A673 (cell line): Measurements from ENCODE around the gene PRKG1. TPM values are rescaled to one million over a fixed set of nuclear protein-coding genes. Genes with fewer than 3 reads are reported as not detected.

Experiments used
- BruUV-seq: library from RNA; stranded (reverse); fragments of 400-500 nt; replicated peaks from 2 replicates; lab custom pipeline; 2021; lab: Mats Ljungman, UMichigan
- CTCF ChIA-PET: fragments of 300-600 bp; sonication (Branson Sonifier 250); formaldehyde crosslinking; loops from one replicate; lab custom pipeline; 2022; ENCODE audit warnings: antibody characterized with exemption; lab: Charles Lee
- POLR2A ChIA-PET: fragments of 300-600 bp; sonication (Branson Sonifier 250); formaldehyde crosslinking; loops from one replicate; lab custom pipeline; 2022; ENCODE audit warnings: antibody characterized with exemption; ENCODE audit not compliant: low non-redundant PET; lab: Charles Lee
- DNase-seq: peaks from one replicate; pipeline ENCODE4 v3.0.0-alpha.2; 2015; ENCODE audit warnings: low spot score
- H3K27ac ChIP-seq: fragments of 200-600 bp; sonication (generic); 2 replicates; pipeline ENCODE4 v1.5.1; 2016; ENCODE audit warnings: mixed run types, low read depth, mild to moderate bottlenecking, mixed read lengths, antibody characterized with exemption, low read length; ENCODE audit not compliant: poor library complexity, severe bottlenecking
- H3K27me3 ChIP-seq: fragments of 200-600 bp; sonication (generic); replicated peaks from 2 replicates; pipeline ENCODE4 v1.6.1; 2017; ENCODE audit warnings: mixed run types, low read depth, mild to moderate bottlenecking, mixed read lengths, antibody characterized with exemption, low read length; ENCODE audit not compliant: insufficient read depth, poor library complexity
- H3K36me3 ChIP-seq: fragments of 200-600 bp; sonication (generic); 2 replicates; pipeline ENCODE4 v1.6.1; 2016; ENCODE audit warnings: mixed run types, mild to moderate bottlenecking, mixed read lengths, antibody characterized with exemption, low read length; ENCODE audit not compliant: insufficient read depth, poor library complexity, severe bottlenecking
- H3K4me1 ChIP-seq: fragments of 200-600 bp; sonication (generic); 2 replicates; pipeline ENCODE4 v1.6.1; 2017; ENCODE audit warnings: mixed run types, mild to moderate bottlenecking, mixed read lengths, antibody characterized with exemption, low read length; ENCODE audit not compliant: insufficient read depth, poor library complexity, severe bottlenecking
- H3K4me3 ChIP-seq: fragments of 200-600 bp; sonication (generic); 2 replicates; pipeline ENCODE4 v1.5.1; 2016; ENCODE audit warnings: low read depth, mixed run types, mild to moderate bottlenecking, mixed read lengths, low read length; ENCODE audit not compliant: poor library complexity, severe bottlenecking
- H3K9me3 ChIP-seq: fragments of 200-600 bp; sonication (generic); 2 replicates; pipeline ENCODE4 v1.6.1; 2016; ENCODE audit warnings: mixed run types, low read depth, mild to moderate bottlenecking, mixed read lengths, antibody characterized with exemption, low read length; ENCODE audit not compliant: poor library complexity, severe bottlenecking
- EZH2 ChIP-seq: fragments of 200-600 bp; sonication (generic); IDR thresholded peaks from 2 replicates; pipeline ENCODE4 v1.6.1; 2017; ENCODE audit warnings: borderline replicate concordance, low read depth, mild to moderate bottlenecking, mixed read lengths, antibody characterized with exemption, low read length; ENCODE audit not compliant: poor library complexity, severe bottlenecking
- intact Hi-C: fragments of 100-400 bp; cut with micrococcal nuclease; formaldehyde crosslinking; loops from one replicate; pipeline ENCODE4 v1.10.0; 2022; ENCODE audit not compliant: unreplicated experiment
- total RNA-seq: library from RNA; stranded (reverse); gene quantifications from 2 replicates; pipeline ENCODE4 v1.2.3, GENCODE V29; 2021
- TF ChIP-seq, protein P1 (sequence below): fragments of 300-800, 200-600 bp; sonication (generic); conservative IDR thresholded peaks from 2 replicates; pipeline ENCODE4 v1.5.1; 2017; ENCODE audit warnings: low read depth, mild to moderate bottlenecking, antibody characterized with exemption, low read length, moderate library complexity, mixed read lengths

The PRKG1 gene
- total RNA-seq, 1 experiment from 2014 or later, result 0.58 TPM

DNA sequence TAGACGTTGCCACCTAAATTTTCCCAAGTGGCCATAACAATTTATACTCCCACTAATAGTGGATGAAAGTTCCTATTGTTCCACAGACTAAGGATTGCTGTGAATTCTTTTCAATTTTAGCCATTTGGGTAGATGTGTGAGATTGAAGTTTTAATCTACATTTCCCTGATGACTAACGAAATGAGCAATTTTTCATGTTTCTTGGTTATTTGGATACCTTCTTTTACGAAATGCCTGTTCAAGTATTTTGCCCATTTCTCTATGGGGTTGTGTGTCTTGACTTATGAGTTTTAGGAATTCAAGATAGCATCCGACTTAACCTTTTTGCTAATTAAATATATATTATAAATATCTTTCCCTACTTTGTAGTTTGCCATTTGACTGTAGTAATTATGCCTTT, 16.4 kb upstream of the PRKG1 start:
- no peak for TF ChIP-seq EZH2
- TF ChIP-seq, protein P1, sequence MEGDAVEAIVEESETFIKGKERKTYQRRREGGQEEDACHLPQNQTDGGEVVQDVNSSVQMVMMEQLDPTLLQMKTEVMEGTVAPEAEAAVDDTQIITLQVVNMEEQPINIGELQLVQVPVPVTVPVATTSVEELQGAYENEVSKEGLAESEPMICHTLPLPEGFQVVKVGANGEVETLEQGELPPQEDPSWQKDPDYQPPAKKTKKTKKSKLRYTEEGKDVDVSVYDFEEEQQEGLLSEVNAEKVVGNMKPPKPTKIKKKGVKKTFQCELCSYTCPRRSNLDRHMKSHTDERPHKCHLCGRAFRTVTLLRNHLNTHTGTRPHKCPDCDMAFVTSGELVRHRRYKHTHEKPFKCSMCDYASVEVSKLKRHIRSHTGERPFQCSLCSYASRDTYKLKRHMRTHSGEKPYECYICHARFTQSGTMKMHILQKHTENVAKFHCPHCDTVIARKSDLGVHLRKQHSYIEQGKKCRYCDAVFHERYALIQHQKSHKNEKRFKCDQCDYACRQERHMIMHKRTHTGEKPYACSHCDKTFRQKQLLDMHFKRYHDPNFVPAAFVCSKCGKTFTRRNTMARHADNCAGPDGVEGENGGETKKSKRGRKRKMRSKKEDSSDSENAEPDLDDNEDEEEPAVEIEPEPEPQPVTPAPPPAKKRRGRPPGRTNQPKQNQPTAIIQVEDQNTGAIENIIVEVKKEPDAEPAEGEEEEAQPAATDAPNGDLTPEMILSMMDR, result no peak
- BruUV-seq, result no TSS peak
- Histone ChIP-seq H3K27me3 (no peaks in the 10 kb centered on the region), H3K4me1 (no peaks in the 10 kb centered on the region), H3K4me3 (no peak overlapping the region), H3K36me3 (no peaks in the 10 kb centered on the region), H3K9me3 (no peaks in the 10 kb centered on the region), H3K27ac (no peak overlapping the region)
- ChIA-PET POLR2A (no interaction called here), CTCF (no interaction called here)
- no peak for DNase-seq
- intact Hi-C loops, result no loop called here

DNA sequence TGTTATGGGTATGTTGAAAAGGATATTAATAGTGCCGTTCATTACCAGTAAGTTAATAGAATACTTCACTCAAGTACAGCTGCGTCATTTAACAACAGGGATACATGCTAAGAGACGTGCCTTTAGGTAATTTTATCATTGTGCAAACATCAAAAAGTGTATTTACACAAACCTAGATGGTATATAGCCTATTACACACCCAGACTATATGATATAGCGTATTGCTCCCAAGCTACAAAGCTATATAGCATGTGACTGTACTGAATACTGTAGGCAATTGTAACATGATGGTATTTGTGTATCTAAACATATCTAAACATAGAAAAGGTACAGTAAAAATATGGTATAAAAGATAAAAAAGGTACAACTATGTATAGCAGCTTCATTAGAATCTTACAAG, 11.1 kb upstream of the PRKG1 start:
- H3K27me3 ChIP-seq, result peaks cover 5% of the 10 kb centered on the region
- BruUV-seq, result no TSS peak
- no peak for TF ChIP-seq EZH2
- TF ChIP-seq, protein P1, result no peak
- H3K4me1 ChIP-seq, result no peaks in the 10 kb centered on the region
- CTCF ChIA-PET, result no interaction called here
- H3K4me3 ChIP-seq, result no peak overlapping the region
- H3K27ac ChIP-seq, result no peak overlapping the region
- no peaks in the 10 kb centered on the region for H3K36me3 ChIP-seq
- no peak for DNase-seq
- POLR2A ChIA-PET, result no interaction called here
- intact Hi-C loops, result loop anchor here (1.0 to 10.0 kb wide), 3 partner anchors 359 to 942 kb away; no protein-coding TSS in a partner anchor
- H3K9me3 ChIP-seq, result no peaks in the 10 kb centered on the region

DNA sequence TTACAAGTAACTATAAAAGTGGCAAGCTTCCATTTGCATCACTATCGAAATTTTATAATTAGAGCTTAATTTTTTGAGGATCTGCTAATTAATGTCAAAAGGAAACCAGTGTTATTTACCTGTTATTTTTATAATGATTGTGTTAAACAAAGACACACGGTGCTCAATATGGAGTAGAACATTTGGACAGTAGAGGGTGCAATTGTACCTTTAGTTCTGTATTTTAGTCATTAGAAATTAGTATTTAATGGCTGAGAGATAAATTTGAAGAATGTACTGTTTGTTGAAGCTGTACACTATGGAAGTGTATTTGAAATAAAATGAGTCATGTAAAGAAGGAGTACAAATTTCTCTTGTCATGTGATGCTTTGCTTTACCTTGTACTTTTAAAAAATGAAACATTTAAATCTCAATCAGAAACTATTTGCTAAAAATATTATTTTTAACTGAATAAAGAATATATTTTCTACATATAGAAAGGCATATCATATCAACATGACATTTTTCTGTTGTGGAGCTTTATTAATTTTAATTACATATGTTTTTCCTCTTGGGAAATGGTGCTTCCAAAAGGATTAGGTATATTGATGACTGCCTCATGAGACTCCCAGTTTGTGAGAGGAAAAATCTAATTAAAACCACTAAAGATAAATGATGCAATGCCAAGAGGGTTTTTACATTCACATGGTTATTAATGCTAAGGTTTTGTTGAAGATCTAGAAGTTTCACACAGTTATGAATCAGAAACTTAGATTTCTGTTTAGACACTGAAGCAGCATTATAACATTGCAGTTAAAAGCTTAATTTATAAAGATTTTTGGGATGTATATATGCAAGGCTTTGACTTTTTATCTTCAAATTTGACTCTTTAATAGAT, 10.4 kb upstream of the PRKG1 start:
- Histone ChIP-seq H3K36me3 (no peaks in the 10 kb centered on the region), H3K9me3 (no peaks in the 10 kb centered on the region), H3K27me3 (peaks cover 13% of the 10 kb centered on the region), H3K27ac (no peak overlapping the region), H3K4me3 (no peak overlapping the region), H3K4me1 (no peaks in the 10 kb centered on the region)
- ChIA-PET POLR2A (no interaction called here), CTCF (no interaction called here)
- peak; percentile 44 for DNase-seq
- no TSS peak for BruUV-seq
- intact Hi-C loops, result loop anchor here (1.0 to 10.0 kb wide), 3 partner anchors 358 to 941 kb away; no protein-coding TSS in a partner anchor
- TF ChIP-seq, protein P1, result peak; percentile 59
- TF ChIP-seq EZH2, result no peak
